ENCODE results near the gene PSME3IP1.

PSME3IP1 gene

DNA sequence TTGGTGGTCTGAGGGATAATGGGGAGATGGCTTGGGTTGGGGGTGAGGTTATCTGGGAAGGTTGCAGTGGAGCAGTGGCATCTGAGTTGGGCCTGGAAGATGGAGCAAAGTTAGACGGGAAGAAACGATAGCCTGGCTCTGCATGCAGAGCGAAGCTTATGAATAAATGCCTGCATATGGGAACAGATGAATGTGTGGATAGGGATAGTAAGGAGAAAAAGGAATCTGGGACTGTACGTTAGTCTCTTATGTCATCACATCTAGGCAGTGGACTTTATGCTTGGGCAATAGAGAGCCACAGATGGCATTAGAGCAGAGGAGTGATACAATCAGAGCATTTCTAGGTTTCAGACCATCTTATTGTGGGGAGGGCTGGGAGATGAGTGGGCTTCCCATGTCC lies 60.5 kb downstream of the PSME3IP1 start:
- no peak for TF ChIP-seq TCF12 (IDR thresholded peaks at IDR 0.05; ENCODE audit: low read depth)
- no peak for TF ChIP-seq NFIC (IDR thresholded peaks at IDR 0.05)
- TF ChIP-seq YY1 (IDR thresholded peaks at IDR 0.05; ENCODE audit: low read depth) = no peak
- TF ChIP-seq, protein P1, sequence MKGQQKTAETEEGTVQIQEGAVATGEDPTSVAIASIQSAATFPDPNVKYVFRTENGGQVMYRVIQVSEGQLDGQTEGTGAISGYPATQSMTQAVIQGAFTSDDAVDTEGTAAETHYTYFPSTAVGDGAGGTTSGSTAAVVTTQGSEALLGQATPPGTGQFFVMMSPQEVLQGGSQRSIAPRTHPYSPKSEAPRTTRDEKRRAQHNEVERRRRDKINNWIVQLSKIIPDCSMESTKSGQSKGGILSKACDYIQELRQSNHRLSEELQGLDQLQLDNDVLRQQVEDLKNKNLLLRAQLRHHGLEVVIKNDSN (IDR thresholded peaks at IDR 0.05) = no peak
- no peak for TF ChIP-seq CREB1 (IDR thresholded peaks at IDR 0.05; ENCODE audit: low read depth)
- TF ChIP-seq CEBPB (IDR thresholded peaks at IDR 0.05) = no peak
- no peak for TF ChIP-seq EP300 (IDR thresholded peaks at IDR 0.05; ENCODE audit: borderline replicate concordance)
- TF ChIP-seq ZBTB7A (IDR thresholded peaks at IDR 0.05; ENCODE audit: low read depth) = no peak
- TF ChIP-seq, protein P2, sequence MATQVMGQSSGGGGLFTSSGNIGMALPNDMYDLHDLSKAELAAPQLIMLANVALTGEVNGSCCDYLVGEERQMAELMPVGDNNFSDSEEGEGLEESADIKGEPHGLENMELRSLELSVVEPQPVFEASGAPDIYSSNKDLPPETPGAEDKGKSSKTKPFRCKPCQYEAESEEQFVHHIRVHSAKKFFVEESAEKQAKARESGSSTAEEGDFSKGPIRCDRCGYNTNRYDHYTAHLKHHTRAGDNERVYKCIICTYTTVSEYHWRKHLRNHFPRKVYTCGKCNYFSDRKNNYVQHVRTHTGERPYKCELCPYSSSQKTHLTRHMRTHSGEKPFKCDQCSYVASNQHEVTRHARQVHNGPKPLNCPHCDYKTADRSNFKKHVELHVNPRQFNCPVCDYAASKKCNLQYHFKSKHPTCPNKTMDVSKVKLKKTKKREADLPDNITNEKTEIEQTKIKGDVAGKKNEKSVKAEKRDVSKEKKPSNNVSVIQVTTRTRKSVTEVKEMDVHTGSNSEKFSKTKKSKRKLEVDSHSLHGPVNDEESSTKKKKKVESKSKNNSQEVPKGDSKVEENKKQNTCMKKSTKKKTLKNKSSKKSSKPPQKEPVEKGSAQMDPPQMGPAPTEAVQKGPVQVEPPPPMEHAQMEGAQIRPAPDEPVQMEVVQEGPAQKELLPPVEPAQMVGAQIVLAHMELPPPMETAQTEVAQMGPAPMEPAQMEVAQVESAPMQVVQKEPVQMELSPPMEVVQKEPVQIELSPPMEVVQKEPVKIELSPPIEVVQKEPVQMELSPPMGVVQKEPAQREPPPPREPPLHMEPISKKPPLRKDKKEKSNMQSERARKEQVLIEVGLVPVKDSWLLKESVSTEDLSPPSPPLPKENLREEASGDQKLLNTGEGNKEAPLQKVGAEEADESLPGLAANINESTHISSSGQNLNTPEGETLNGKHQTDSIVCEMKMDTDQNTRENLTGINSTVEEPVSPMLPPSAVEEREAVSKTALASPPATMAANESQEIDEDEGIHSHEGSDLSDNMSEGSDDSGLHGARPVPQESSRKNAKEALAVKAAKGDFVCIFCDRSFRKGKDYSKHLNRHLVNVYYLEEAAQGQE (IDR thresholded peaks at IDR 0.05; ENCODE audit: low read depth) = no peak
- no peak for TF ChIP-seq TAF1 (IDR thresholded peaks at IDR 0.05; ENCODE audit: low read depth)
- TF ChIP-seq FOXM1 (IDR thresholded peaks at IDR 0.05; ENCODE audit: borderline replicate concordance, low read depth) = no peak
- no peak for TF ChIP-seq RAD21 (IDR thresholded peaks at IDR 0.05; ENCODE audit: low read depth)
- TF ChIP-seq TEAD4 (IDR thresholded peaks at IDR 0.05) = no peak
- TF ChIP-seq, protein P3, sequence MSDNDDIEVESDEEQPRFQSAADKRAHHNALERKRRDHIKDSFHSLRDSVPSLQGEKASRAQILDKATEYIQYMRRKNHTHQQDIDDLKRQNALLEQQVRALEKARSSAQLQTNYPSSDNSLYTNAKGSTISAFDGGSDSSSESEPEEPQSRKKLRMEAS (IDR thresholded peaks at IDR 0.05) = no peak
- TF ChIP-seq EGR1 (IDR thresholded peaks at IDR 0.05) = no peak

DNA sequence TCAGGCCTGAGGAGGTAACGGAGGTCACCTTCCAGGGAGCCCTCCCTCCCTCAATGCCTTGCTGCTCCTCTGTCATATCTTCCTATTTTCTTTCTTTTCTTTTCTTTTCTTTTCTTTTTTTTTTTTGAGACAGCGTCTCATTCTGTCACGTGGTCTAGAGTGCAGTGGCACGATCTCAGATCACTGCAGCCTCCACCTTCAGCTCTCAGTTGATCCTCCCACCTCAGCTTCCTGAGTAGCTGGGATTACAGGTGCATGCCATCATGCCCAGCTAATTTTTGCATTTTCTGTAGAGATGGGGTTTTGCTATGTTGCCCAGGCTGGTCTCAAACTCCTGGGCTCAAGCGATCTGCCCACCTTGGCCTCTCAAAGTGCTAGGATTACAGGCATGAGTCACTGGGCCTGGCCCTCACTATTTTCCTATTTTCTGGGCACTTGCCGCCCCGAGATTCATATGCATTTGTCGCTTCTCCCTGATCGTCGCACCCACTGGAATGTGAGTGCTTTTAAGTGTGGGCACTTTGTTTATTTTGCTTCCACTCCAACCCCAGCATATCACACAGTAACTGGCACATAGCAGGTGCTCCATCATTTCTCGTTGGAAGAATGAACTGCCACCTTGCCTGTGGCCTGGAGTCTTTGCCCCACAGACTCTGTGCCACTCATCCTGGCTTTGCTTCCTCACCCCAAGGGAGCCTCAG lies 61.7 kb downstream of the PSME3IP1 start:
- TF ChIP-seq TCF12 (IDR thresholded peaks at IDR 0.05; ENCODE audit: low read depth) = no peak
- TF ChIP-seq EGR1 (IDR thresholded peaks at IDR 0.05) = no peak
- no peak for TF ChIP-seq CREB1 (IDR thresholded peaks at IDR 0.05; ENCODE audit: low read depth)
- TF ChIP-seq TAF1 (IDR thresholded peaks at IDR 0.05; ENCODE audit: low read depth) = no peak
- no peak for TF ChIP-seq CEBPB (IDR thresholded peaks at IDR 0.05)
- no peak for TF ChIP-seq RAD21 (IDR thresholded peaks at IDR 0.05; ENCODE audit: low read depth)
- no peak for TF ChIP-seq TEAD4 (IDR thresholded peaks at IDR 0.05)
- no peak for TF ChIP-seq FOXM1 (IDR thresholded peaks at IDR 0.05; ENCODE audit: borderline replicate concordance, low read depth)
- TF ChIP-seq, protein P1 (IDR thresholded peaks at IDR 0.05) = no peak
- TF ChIP-seq ZBTB7A (IDR thresholded peaks at IDR 0.05; ENCODE audit: low read depth) = no peak
- TF ChIP-seq, protein P2 (IDR thresholded peaks at IDR 0.05; ENCODE audit: low read depth) = no peak

DNA sequence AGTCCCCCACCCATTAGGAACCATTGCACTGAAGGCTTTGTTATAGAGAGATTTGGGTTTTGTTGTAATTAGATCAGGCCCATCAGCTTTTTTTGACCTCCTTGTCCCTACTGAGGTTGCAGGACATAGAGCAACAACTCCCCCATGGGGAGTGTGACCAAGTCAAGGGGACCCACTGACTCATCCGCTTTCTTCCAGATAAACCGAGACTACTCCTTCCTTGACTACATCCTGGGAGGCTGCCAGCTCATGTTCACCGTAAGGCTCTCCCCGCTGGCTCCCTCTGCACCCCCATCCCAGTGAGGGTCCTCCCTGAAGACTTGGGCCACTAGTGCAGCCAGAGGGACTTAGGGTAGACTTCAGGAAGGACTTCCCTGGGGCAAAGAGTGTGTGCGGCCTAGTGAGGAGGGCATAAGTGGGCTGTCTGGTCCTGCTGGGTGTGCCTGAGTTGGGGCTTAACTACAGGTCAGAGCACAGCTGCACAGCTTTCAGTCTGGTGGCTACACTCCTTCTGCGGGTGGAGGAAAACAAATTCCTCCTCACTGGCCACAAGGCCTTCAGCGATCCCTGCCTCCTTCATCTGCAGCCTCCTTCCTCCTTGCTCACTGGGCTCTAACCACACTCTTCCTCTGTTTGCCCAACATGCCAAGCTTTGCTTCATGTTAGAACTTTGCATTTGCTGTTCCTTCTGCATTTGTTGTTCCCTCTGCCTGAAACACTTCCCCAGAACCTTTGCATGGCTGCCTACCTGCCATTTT lies 62.4 kb downstream of the PSME3IP1 start:
- TF ChIP-seq EGR1 (IDR thresholded peaks at IDR 0.05) = no peak
- no peak for TF ChIP-seq FOXM1 (IDR thresholded peaks at IDR 0.05; ENCODE audit: borderline replicate concordance, low read depth)
- TF ChIP-seq CEBPB (IDR thresholded peaks at IDR 0.05) = no peak
- TF ChIP-seq ZBTB7A (IDR thresholded peaks at IDR 0.05; ENCODE audit: low read depth) = no peak
- TF ChIP-seq, protein P3 (IDR thresholded peaks at IDR 0.05) = no peak
- TF ChIP-seq, protein P2 (IDR thresholded peaks at IDR 0.05; ENCODE audit: low read depth) = no peak
- TF ChIP-seq YY1 (IDR thresholded peaks at IDR 0.05; ENCODE audit: low read depth) = no peak

Data from Ishikawa (cell line).